Lower lobe of right lung (tissue), 2 donors: ENCODE data around the gene GORAB. TPM values are rescaled to one million over a fixed set of nuclear protein-coding genes. Genes with fewer than 3 reads are reported as not detected.

ENCODE experiments used
- ATAC-seq, 2 donors: fragments of 200-7000 bp; cut with Tn5 transposase; one replicate each; pipeline ENCODE4 v1.9.1; 2020 to 2022; ENCODE audit warnings: mild to moderate bottlenecking in 2 of 2, moderate library complexity in 2 of 2
- DNase-seq: peaks from one replicate; pipeline ENCODE4 v3.0.0-alpha.2; 2020
- H3K27ac ChIP-seq: fragments of 200-600 bp; one replicate; pipeline ENCODE4 v1.8.0; 2022
- H3K27me3 ChIP-seq: fragments of 200-600 bp; one replicate; pipeline ENCODE4 v1.8.0; 2022; ENCODE audit warnings: low read depth
- H3K36me3 ChIP-seq: fragments of 200-600 bp; one replicate; pipeline ENCODE4 v1.8.0; 2022; ENCODE audit warnings: mild to moderate bottlenecking
- H3K4me1 ChIP-seq: fragments of 200-600 bp; one replicate; pipeline ENCODE4 v1.8.0; 2022
- H3K4me3 ChIP-seq: fragments of 200-600 bp; one replicate; pipeline ENCODE4 v1.8.0; 2022; ENCODE audit warnings: mild to moderate bottlenecking
- H3K9me3 ChIP-seq: fragments of 200-600 bp; one replicate; pipeline ENCODE4 v1.8.0; 2022
- intact Hi-C: fragments of 100-400 bp; cut with DNase I; formaldehyde crosslinking; loops from one replicate; pipeline ENCODE4 v1.11.0; 2022
- long read RNA-seq: library from polyadenylated mRNA; unstranded; transcript quantifications from one replicate; pipeline ENCODE4 v2.0.0, GENCODE V29; 2021
- total RNA-seq: library from RNA; stranded (reverse); fragmentation: NEBNext Ultra II Directional; extraction: Animal tissue kit (Norgen Biotek cat#: 25700); gene quantifications from one replicate; pipeline ENCODE4 v1.2.1, GENCODE V29; 2021
- TF ChIP-seq, protein P1 (sequence below): fragments of 200-600 bp; IDR thresholded peaks from one replicate; pipeline ENCODE4 v1.8.0; 2022; ENCODE audit warnings: antibody characterized with exemption, mild to moderate bottlenecking
- donor health status: DM: no; HTN: yes; CAD: no; lungs with severe emphysema.

Gene GORAB
- 12.2 TPM for total RNA-seq
- long read RNA-seq, transcript GORAB-202 (5 exons, 2,189 nt), result major isoform, 7 of 14 reads
- long read RNA-seq, partial matches to known transcripts, result 0 of 14 reads
- long read RNA-seq, other reads (novel, unspliced or antisense), result 6 of 14 reads

- Histone ChIP-seq H3K27me3 (no peaks in the 10 kb centered on the region), H3K27ac (peak within 1 kb of the TSS; percentile 95), H3K4me3 (peak within 1 kb of the TSS; percentile 73), H3K36me3 (no peaks in the 10 kb centered on the region), H3K9me3 (no peaks in the 10 kb centered on the region), H3K4me1 (peaks cover 33% of the 10 kb centered on the region)
- intact Hi-C loops, result no loop called here
- TF ChIP-seq, protein P1, sequence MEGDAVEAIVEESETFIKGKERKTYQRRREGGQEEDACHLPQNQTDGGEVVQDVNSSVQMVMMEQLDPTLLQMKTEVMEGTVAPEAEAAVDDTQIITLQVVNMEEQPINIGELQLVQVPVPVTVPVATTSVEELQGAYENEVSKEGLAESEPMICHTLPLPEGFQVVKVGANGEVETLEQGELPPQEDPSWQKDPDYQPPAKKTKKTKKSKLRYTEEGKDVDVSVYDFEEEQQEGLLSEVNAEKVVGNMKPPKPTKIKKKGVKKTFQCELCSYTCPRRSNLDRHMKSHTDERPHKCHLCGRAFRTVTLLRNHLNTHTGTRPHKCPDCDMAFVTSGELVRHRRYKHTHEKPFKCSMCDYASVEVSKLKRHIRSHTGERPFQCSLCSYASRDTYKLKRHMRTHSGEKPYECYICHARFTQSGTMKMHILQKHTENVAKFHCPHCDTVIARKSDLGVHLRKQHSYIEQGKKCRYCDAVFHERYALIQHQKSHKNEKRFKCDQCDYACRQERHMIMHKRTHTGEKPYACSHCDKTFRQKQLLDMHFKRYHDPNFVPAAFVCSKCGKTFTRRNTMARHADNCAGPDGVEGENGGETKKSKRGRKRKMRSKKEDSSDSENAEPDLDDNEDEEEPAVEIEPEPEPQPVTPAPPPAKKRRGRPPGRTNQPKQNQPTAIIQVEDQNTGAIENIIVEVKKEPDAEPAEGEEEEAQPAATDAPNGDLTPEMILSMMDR, result no peak
- peak; percentile 95 for DNase-seq
- peak; percentile 98 to 99 for ATAC-seq
Observed at GRCh38 chr1:170531758-170532657, at the start of gene GORAB. Gene GORAB (plus strand): TSS chr1:170532166. CDS start chr1:170532224, 58 bp downstream.

DNA sequence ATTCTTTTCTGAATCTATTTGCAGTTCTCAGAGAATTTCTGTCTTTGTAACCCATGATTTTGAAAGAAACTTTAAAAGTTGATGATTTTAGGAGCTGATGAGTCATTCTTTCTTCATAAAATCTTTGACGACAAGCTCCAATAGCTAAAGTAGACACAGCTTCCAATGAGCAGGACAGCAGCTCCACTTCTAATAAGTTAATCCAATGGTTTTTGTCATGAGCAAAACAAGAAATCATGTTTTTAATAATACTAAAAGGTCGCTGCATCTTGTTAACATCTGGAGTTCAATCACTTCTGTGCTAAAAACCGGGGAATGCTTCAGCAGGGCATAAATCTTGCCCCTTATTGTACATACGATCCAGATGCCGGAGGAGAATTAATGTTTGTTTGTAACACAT is 48.9 kb upstream of the GORAB start:
- no peak for ATAC-seq
- no peak overlapping the region for H3K27ac ChIP-seq
- intact Hi-C loops, result no loop called here

GRCh38 chr1:170487503-170487902 is 44.5 kb upstream of the GORAB start:
- H3K36me3 ChIP-seq, result no peaks in the 10 kb centered on the region
- H3K27me3 ChIP-seq, result no peaks in the 10 kb centered on the region
- H3K9me3 ChIP-seq, result no peaks in the 10 kb centered on the region
- TF ChIP-seq, protein P1, result no peak
- H3K4me3 ChIP-seq, result no peak overlapping the region
- ATAC-seq (no peak), DNase-seq (no peak)
- intact Hi-C loops, result no loop called here
- H3K4me1 ChIP-seq, result no peaks in the 10 kb centered on the region
- no peak overlapping the region for H3K27ac ChIP-seq

More for the DNA sequence above, 48.9 kb upstream of the GORAB start:
- no peak overlapping the region for H3K4me3 ChIP-seq
- no peaks in the 10 kb centered on the region for H3K4me1 ChIP-seq
- DNase-seq, result no peak
- TF ChIP-seq, protein P1, result no peak
- H3K27me3 ChIP-seq, result no peaks in the 10 kb centered on the region
- no peaks in the 10 kb centered on the region for H3K9me3 ChIP-seq
- H3K36me3 ChIP-seq, result no peaks in the 10 kb centered on the region

GRCh38 chr1:170491291-170491690 is 40.7 kb upstream of the GORAB start:
- TF ChIP-seq, protein P1, result no peak
- DNase-seq (no peak), ATAC-seq (no peak)
- Histone ChIP-seq H3K27ac (no peak overlapping the region), H3K4me1 (peaks cover 10% of the 10 kb centered on the region), H3K9me3 (no peaks in the 10 kb centered on the region), H3K36me3 (no peaks in the 10 kb centered on the region), H3K27me3 (no peaks in the 10 kb centered on the region), H3K4me3 (no peak overlapping the region)
- intact Hi-C loops, result no loop called here

DNA sequence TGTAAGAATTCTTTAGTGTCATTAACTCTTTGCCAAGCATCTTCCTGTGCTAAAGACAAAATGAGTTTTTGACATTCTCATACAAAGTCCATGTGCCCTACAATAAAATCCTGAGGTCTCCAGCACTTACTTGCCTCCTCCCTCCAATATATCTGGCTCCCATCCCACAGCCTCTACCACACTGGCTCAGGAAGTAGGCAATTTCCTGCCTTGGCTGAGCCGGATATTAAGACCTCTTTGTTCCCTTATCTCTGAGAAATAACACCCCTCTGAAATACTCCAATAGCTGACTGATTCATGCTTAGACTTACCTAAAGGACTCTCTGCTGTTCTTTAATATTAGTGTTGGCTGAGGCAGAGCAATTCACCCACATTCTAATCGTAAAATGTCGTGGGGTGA is 37.6 kb upstream of the GORAB start:
- Histone ChIP-seq H3K4me1 (peaks cover 10% of the 10 kb centered on the region), H3K27ac (no peak overlapping the region), H3K36me3 (no peaks in the 10 kb centered on the region), H3K27me3 (no peaks in the 10 kb centered on the region), H3K4me3 (no peak overlapping the region), H3K9me3 (no peaks in the 10 kb centered on the region)
- intact Hi-C loops, result no loop called here
- DNase-seq (no peak), ATAC-seq (peak; percentile 32 to 56)
- TF ChIP-seq, protein P1, result no peak
